GM12878 (cell line): ENCODE measurements around the gene SLC7A1. TPM values are rescaled to one million over a fixed set of nuclear protein-coding genes. Genes with fewer than 3 reads are reported as not detected.

Experiments used
- ATAC-seq: fragments of 200-7000 bp; cut with Tn5 transposase; 3 replicates; pipeline ENCODE4 v1.9.1; 2020; ENCODE audit warnings: mild to moderate bottlenecking, moderate library complexity
- BruUV-seq: library from RNA; stranded (reverse); fragments of 400-500 nt; replicated peaks from 2 replicates; lab custom pipeline; 2021; lab: Mats Ljungman, UMichigan
- CTCF ChIA-PET: fragments of 300-600 bp; sonication (Branson Sonifier 250); formaldehyde crosslinking; extraction: SDS; loops from one replicate; lab custom pipeline; 2021; ENCODE audit warnings: inconsistent platforms; lab: Yijun Ruan, JAX
- POLR2A ChIA-PET: fragments of 350-600 bp; formaldehyde crosslinking; extraction: SDS; loops from one replicate; lab custom pipeline; 2021; ENCODE audit warnings: inconsistent platforms; lab: Charles Lee
- RAD21 ChIA-PET: fragments of 300-600 bp; sonication (Branson Sonifier 250); formaldehyde crosslinking; loops from one replicate; lab custom pipeline; 2023; ENCODE audit warnings: antibody characterized with exemption; ENCODE audit not compliant: unreplicated experiment; lab: Charles Lee
- SMC1A ChIA-PET: fragments of 300-600 bp; sonication (Branson Sonifier 250); formaldehyde crosslinking; loops from one replicate; lab custom pipeline; 2023; ENCODE audit not compliant: unreplicated experiment, uncharacterized antibody; lab: Charles Lee
- DNase-seq: peaks from one replicate; pipeline ENCODE4 v3.0.0-alpha.2; 2011; ENCODE audit warnings: low read depth, low spot score
- FAIRE-seq: peaks from 3 replicates; lab custom pipeline; 2011; peaks lifted over from hg19 to GRCh38; lab: Jason Lieb, UNC
- H2AFZ ChIP-seq: 2 replicates; pipeline ENCODE4 v1.6.0; 2011; ENCODE audit warnings: low read depth, low read length, control low read depth; ENCODE audit not compliant: control insufficient read depth
- H3K27ac ChIP-seq: 2 replicates; pipeline ENCODE4 v1.5.1; 2011; ENCODE audit warnings: control low read depth; ENCODE audit not compliant: control insufficient read depth, insufficient read depth
- H3K27me3 ChIP-seq, 2 experiments: replicated peaks in 1 of 2; 2 replicates each; pipeline versions ENCODE4 v1.6.0 to v1.6.1; 2011; ENCODE audit warnings: low read length in 1 of 2; ENCODE audit not compliant: control insufficient read depth in 2 of 2, insufficient read depth in 2 of 2
- H3K36me3 ChIP-seq, 2 experiments: 2 replicates each; pipeline ENCODE4 v1.5.1; 2011; ENCODE audit warnings: low read length in 1 of 2; ENCODE audit not compliant: control insufficient read depth in 2 of 2, insufficient read depth in 2 of 2
- H3K4me1 ChIP-seq: 2 replicates; pipeline ENCODE4 v1.6.1; 2011; ENCODE audit warnings: mild to moderate bottlenecking, low read length, moderate library complexity, mixed read lengths; ENCODE audit not compliant: control insufficient read depth, insufficient read depth
- H3K4me2 ChIP-seq: 2 replicates; pipeline ENCODE4 v1.6.0; 2011; ENCODE audit warnings: control low read depth; ENCODE audit not compliant: control insufficient read depth, insufficient read depth
- H3K4me3 ChIP-seq: fragments of 200-600 bp; sonication (generic); 2 replicates; pipeline ENCODE4 v1.5.1; 2016
- H3K79me2 ChIP-seq: 2 replicates; pipeline ENCODE4 v1.6.0; 2011; ENCODE audit warnings: low read length; ENCODE audit not compliant: control insufficient read depth, insufficient read depth
- H3K9ac ChIP-seq: 2 replicates; pipeline ENCODE4 v1.8.0; 2011; ENCODE audit warnings: low read length, control low read depth, mixed read lengths; ENCODE audit not compliant: control insufficient read depth, insufficient read depth
- H3K9me3 ChIP-seq: replicated peaks from 3 replicates; pipeline ENCODE4 v1.5.1; 2011; ENCODE audit warnings: mild to moderate bottlenecking, low read length; ENCODE audit not compliant: control insufficient read depth, insufficient read depth
- H4K20me1 ChIP-seq: 2 replicates; pipeline ENCODE4 v1.6.0; 2011; ENCODE audit not compliant: control insufficient read depth, insufficient read depth
- ATF7 ChIP-seq: fragments of 450-650 bp; IDR thresholded peaks from 2 replicates; pipeline ENCODE4 v1.6.1; 2016; ENCODE audit warnings: low read depth, mild to moderate bottlenecking
- CHD1 ChIP-seq: IDR thresholded peaks from 2 replicates; pipeline ENCODE4 v1.6.1; 2012; ENCODE audit warnings: low read depth, low read length, improper control_type of control experiment
- IRF4 ChIP-seq: IDR thresholded peaks from 2 replicates; pipeline ENCODE4 v1.6.1; 2011; ENCODE audit warnings: low read depth, low read length
- KLF5 ChIP-seq: fragments of 450-650 bp; IDR thresholded peaks from 2 replicates; pipeline ENCODE4 v1.6.1; 2014; ENCODE audit warnings: mild to moderate bottlenecking; ENCODE audit not compliant: partially characterized antibody
- NR2F1 ChIP-seq: fragments of 450-650 bp; conservative IDR thresholded peaks from 2 replicates; pipeline ENCODE4 v1.6.1; 2017; ENCODE audit warnings: mild to moderate bottlenecking
- RAD21 ChIP-seq: IDR thresholded peaks from 2 replicates; pipeline ENCODE4 v1.6.1; 2011; ENCODE audit warnings: mild to moderate bottlenecking, low read depth, low read length, moderate library complexity; ENCODE audit not compliant: insufficient read depth
- RBBP5 ChIP-seq: fragments of 200-600 bp; sonication (generic); conservative IDR thresholded peaks from 2 replicates; pipeline ENCODE4 v1.6.1; 2016
- RUNX3 ChIP-seq: IDR thresholded peaks from 2 replicates; pipeline ENCODE4 v1.6.1; 2012; ENCODE audit warnings: low read length, inconsistent platforms
- SMARCA5 ChIP-seq: fragments of 450-650 bp; IDR thresholded peaks from 2 replicates; pipeline ENCODE4 v1.6.1; 2017; ENCODE audit warnings: mild to moderate bottlenecking
- ZNF24 ChIP-seq: fragments of 450-650 bp; IDR thresholded peaks from 2 replicates; pipeline ENCODE4 v1.6.1; 2017; ENCODE audit warnings: antibody characterized with exemption, mild to moderate bottlenecking
- ZZZ3 ChIP-seq: IDR thresholded peaks from 2 replicates; pipeline ENCODE4 v1.6.1; 2011; ENCODE audit warnings: low read depth; ENCODE audit not compliant: control insufficient read depth, insufficient read length
- WGBS: methylation state at CpG from one replicate; pipeline ENCODE4 v1.1.6; 2016; ENCODE audit warnings: low lambda C conversion rate; ENCODE audit not compliant: insufficient replicate concordance, insufficient coverage; ENCODE audit errors: missing lambda C conversion rate; 5-methylcytosine and 5-hydroxymethylcytosine counted together
- in situ Hi-C: fragments of 300-500 bp; cut with MboI; formaldehyde crosslinking; loops from 9 replicates; pipeline ENCODE4 v1.14.3; 2018; ENCODE audit warnings: mixed read lengths
- intact Hi-C: fragments of 100-400 bp; cut with micrococcal nuclease; formaldehyde crosslinking; loops from one replicate; pipeline ENCODE4 v1.14.2; 2022; ENCODE audit not compliant: unreplicated experiment
- polyA plus RNA-seq, 11 experiments: library from polyadenylated mRNA; depleted of rRNA in 4 of 11; unstranded in 6 of 11; stranded (reverse) in 5 of 11; fragments of >200 nt; fragmentation: Nextera tagmentation in 4 of 11; fragmentation: Illumina TruSeq in 1 of 11; extraction: Ambion mirVana in 4 of 11; extraction: Trizol in 1 of 11; gene quantifications; 1 replicate in 1 of 11; 2 replicates in 10 of 11; pipeline versions ENCODE4 v1.2.1 to v1.2.3, GENCODE V29; 2011 to 2016; ENCODE audit warnings: inconsistent platforms in 2 of 11, missing spikeins in 2 of 11, low read depth in 1 of 11
- total RNA-seq, 4 experiments: library from RNA; depleted of rRNA in 3 of 4; stranded (reverse); fragments of >200 nt in 3 of 4; fragmentation: Illumina TruSeq in 1 of 4; extraction: Trizol in 1 of 4; gene quantifications; 2 replicates each; pipeline versions ENCODE4 v1.2.1 to v1.2.3, GENCODE V29; 2013 to 2021
- TF ChIP-seq, protein P1 (sequence below): fragments of 450-650 bp; IDR thresholded peaks from 2 replicates; pipeline ENCODE4 v1.6.1; 2016; ENCODE audit warnings: mild to moderate bottlenecking
- TF ChIP-seq, protein P2 (sequence below): IDR thresholded peaks from 2 replicates; pipeline ENCODE4 v1.6.1; 2012; ENCODE audit warnings: low read depth, low read length, improper control_type of control experiment
- TF ChIP-seq, protein P3 (sequence below): fragments of 450-650 bp; IDR thresholded peaks from 2 replicates; pipeline ENCODE4 v1.6.1; 2014; ENCODE audit warnings: mild to moderate bottlenecking
- TF ChIP-seq, protein P4 (sequence below): IDR thresholded peaks from 2 replicates; pipeline ENCODE4 v1.6.1; 2011; ENCODE audit warnings: borderline replicate concordance, low read depth, mild to moderate bottlenecking, moderate library complexity, low read length; ENCODE audit not compliant: insufficient read depth, poor library complexity, severe bottlenecking

The SLC7A1 gene
- total and polyA plus RNA-seq, 10 of the 15 experiments (the other 5 are each of a cell fraction or from before 2014, with no cell fraction given) = 6.4 to 91.7 (median 23.4) TPM

DNA sequence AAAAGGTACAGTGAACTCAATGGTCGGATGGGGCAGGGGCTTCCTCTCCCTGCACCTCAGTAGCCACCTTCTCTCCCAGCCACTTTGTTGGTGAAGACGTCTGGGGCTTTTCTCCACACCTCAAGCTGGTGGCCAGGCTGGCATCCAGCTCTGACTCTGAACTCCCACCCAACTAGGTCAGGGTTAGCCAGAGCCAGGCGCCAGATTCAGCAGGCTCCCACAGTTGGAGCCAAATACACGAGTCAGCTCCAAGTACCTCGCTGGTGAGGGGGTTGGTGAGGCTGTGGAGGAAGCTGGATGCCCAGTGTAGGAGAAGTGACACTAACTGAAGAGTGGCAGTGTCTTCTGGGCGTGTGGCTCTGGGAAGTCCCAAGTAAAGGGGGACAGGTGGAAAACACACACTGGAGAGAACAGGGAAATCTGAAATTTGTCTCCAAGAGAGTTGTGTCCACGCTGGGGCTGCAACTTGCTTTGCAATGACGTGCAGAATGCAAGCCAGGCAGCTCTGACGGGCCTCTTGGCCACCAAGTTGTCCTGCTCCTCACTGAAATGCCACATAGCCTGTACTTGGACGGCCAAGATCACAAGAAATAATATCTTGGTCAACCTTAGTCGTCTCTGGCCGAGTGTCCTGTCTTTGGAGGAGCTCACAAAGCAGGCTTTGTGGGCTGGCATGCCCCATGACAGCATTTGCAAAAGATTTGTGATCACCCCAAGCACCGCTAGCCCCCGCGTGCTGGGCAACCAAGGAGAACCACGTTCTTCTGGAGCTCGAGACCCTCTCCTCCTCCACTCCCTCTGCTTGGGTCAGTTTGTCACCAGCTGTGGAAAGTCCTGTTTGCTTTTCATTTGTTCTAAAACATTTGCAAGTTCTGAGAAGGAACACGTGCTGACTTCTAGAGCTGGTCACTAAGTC, 18.1 kb downstream of the SLC7A1 start (continued):
- TF ChIP-seq, protein P1, sequence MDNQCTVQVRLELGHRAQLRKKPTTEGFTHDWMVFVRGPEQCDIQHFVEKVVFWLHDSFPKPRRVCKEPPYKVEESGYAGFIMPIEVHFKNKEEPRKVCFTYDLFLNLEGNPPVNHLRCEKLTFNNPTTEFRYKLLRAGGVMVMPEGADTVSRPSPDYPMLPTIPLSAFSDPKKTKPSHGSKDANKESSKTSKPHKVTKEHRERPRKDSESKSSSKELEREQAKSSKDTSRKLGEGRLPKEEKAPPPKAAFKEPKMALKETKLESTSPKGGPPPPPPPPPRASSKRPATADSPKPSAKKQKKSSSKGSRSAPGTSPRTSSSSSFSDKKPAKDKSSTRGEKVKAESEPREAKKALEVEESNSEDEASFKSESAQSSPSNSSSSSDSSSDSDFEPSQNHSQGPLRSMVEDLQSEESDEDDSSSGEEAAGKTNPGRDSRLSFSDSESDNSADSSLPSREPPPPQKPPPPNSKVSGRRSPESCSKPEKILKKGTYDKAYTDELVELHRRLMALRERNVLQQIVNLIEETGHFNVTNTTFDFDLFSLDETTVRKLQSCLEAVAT = no peak
- TF ChIP-seq RAD21 (no peak), CHD1 (no peak), SMARCA5 (no peak)
- TF ChIP-seq, protein P2, sequence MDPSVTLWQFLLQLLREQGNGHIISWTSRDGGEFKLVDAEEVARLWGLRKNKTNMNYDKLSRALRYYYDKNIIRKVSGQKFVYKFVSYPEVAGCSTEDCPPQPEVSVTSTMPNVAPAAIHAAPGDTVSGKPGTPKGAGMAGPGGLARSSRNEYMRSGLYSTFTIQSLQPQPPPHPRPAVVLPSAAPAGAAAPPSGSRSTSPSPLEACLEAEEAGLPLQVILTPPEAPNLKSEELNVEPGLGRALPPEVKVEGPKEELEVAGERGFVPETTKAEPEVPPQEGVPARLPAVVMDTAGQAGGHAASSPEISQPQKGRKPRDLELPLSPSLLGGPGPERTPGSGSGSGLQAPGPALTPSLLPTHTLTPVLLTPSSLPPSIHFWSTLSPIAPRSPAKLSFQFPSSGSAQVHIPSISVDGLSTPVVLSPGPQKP = no peak

DNA sequence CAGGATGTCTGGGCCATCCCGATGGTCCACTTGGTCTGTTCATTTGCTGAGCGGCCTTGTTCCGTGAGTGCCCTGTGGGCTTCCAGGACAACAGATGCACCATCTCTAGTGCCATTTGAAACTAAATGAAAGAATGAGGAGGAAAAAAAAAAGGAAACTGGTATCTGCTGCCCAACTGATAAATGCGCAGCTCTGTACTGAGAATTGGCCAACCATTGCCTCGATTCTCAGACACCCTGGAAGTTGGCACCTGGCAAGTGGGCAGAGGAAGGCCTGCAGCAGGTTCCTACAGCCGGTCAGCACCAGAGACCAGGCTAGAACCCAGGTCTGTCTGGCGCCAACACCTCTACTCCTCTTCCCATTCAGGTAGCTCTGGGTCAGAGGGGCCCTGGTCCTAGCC, 18.9 kb downstream of the SLC7A1 start:
- in situ Hi-C loops = no loop called here
- Histone ChIP-seq H3K4me1 (no peaks in the 10 kb centered on the region), H3K27me3 (no peaks in the 10 kb centered on the region), H3K4me3 (no peak overlapping the region), H4K20me1 (no peaks in the 10 kb centered on the region), H3K79me2 (peaks cover 68% of the 10 kb centered on the region), H3K27ac (no peak overlapping the region), H3K9ac (no peak overlapping the region), H3K36me3 (no peaks in the 10 kb centered on the region; a peak in 3 of 4 replicates), H3K4me2 (no peak overlapping the region), H2AFZ (no peak overlapping the region), H3K9me3 (no peaks in the 10 kb centered on the region)
- SMC1A ChIA-PET = interaction anchor here (0.7 to 3.4 kb wide), 3 partner anchors 9 to 12 kb away, joined by 3 to 15 read pairs (median 4); no protein-coding TSS in a partner anchor
- POLR2A ChIA-PET = no interaction called here
- FAIRE-seq (no peak), DNase-seq (no peak), ATAC-seq (no peak)
- no TSS peak for BruUV-seq
- RAD21 ChIA-PET = no interaction called here
- intact Hi-C loops = no loop called here
- CTCF ChIA-PET = interaction anchor here (0.6 kb wide), 1 partner anchor 348 kb away, joined by 3 read pairs; no protein-coding TSS in a partner anchor
- WGBS = 100% methylated on average over 6 of the region's 7 CpGs
- TF ChIP-seq RUNX3 (no peak), ZNF24 (no peak), NR2F1 (no peak), KLF5 (no peak), IRF4 (no peak), ATF7 (no peak), ZZZ3 (no peak), RBBP5 (no peak)
- TF ChIP-seq, protein P3, sequence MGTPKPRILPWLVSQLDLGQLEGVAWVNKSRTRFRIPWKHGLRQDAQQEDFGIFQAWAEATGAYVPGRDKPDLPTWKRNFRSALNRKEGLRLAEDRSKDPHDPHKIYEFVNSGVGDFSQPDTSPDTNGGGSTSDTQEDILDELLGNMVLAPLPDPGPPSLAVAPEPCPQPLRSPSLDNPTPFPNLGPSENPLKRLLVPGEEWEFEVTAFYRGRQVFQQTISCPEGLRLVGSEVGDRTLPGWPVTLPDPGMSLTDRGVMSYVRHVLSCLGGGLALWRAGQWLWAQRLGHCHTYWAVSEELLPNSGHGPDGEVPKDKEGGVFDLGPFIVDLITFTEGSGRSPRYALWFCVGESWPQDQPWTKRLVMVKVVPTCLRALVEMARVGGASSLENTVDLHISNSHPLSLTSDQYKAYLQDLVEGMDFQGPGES = no peak
- TF ChIP-seq, protein P4, sequence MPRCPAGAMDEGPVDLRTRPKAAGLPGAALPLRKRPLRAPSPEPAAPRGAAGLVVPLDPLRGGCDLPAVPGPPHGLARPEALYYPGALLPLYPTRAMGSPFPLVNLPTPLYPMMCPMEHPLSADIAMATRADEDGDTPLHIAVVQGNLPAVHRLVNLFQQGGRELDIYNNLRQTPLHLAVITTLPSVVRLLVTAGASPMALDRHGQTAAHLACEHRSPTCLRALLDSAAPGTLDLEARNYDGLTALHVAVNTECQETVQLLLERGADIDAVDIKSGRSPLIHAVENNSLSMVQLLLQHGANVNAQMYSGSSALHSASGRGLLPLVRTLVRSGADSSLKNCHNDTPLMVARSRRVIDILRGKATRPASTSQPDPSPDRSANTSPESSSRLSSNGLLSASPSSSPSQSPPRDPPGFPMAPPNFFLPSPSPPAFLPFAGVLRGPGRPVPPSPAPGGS = no peak
